ENCODE measurements around the gene ARFGEF3. TPM values are rescaled to one million over a fixed set of nuclear protein-coding genes. Genes with fewer than 3 reads are reported as not detected.

Gene ARFGEF3
- total and polyA plus RNA-seq, 10 of the 15 experiments (the other 5 are each of a cell fraction or from before 2014, with no cell fraction given) = under 0.01 to 0.08 (median 0.02) TPM; not detected in 1

GRCh38 chr6:138204792-138205384, 43.1 kb downstream of the ARFGEF3 start (continued):
- TF ChIP-seq BHLHE40 (IDR thresholded peaks at IDR 0.05; ENCODE audit: borderline replicate concordance in 1 of 2, low read depth in 2 of 2, low read length in 1 of 2) (no peak), NKRF (conservative IDR thresholded peaks at IDR 0.05) (no peak), JUNB (IDR thresholded peaks at IDR 0.05) (no peak)
- TF ChIP-seq, protein P1, sequence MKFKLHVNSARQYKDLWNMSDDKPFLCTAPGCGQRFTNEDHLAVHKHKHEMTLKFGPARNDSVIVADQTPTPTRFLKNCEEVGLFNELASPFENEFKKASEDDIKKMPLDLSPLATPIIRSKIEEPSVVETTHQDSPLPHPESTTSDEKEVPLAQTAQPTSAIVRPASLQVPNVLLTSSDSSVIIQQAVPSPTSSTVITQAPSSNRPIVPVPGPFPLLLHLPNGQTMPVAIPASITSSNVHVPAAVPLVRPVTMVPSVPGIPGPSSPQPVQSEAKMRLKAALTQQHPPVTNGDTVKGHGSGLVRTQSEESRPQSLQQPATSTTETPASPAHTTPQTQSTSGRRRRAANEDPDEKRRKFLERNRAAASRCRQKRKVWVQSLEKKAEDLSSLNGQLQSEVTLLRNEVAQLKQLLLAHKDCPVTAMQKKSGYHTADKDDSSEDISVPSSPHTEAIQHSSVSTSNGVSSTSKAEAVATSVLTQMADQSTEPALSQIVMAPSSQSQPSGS (IDR thresholded peaks at IDR 0.05; ENCODE audit: low read length) = no peak

DNA sequence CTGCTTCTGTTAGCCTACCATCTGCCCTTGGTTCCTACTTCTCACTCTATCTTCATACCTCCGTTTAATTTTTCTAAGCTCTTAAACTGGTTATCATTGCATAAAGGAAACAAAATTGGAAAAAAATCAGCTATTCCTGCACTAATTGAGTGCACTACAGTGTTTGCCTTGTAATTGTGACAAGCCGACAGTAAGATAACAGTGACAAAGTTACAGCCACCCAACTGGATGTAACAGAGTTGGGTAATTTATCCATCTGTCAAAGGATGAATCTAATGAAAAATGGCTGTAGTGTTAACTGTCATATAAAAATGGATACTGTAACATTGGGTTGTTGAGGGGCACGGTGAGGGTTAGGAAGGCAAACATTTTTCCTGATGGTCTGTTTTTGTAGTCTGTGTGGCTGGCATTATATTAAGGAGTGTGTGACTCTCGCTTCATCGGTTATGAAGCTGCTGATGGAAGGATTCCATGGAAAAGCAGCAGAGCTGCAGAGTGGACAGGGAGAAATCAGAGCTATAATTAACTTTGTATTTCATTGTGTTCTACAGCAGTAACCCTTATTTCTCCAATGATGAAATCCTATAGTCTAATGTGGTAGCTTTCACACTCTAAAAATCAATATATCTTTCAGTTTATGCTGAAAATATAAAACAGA, 43.8 kb downstream of the ARFGEF3 start:
- Histone ChIP-seq H3K4me1 (ENCODE audit: control insufficient read depth, insufficient read depth, low read length) (no peaks in the 10 kb centered on the region), H3K4me3 (no peak overlapping the region), H3K27ac (ENCODE audit: control insufficient read depth, insufficient read depth) (no peak overlapping the region), H3K4me2 (ENCODE audit: control insufficient read depth, insufficient read depth) (no peak overlapping the region), H3K79me2 (ENCODE audit: control insufficient read depth, insufficient read depth, low read length) (no peaks in the 10 kb centered on the region), H3K27me3 (replicated peaks in 1 of 2; ENCODE audit: control insufficient read depth in 2 of 2, insufficient read depth in 2 of 2, low read length in 1 of 2) (peaks cover 0 to 5% of the 10 kb centered on the region in 2 experiments; a peak in 2 of 4 replicates), H3K36me3 (ENCODE audit: control insufficient read depth in 2 of 2, insufficient read depth in 2 of 2, low read length in 1 of 2) (no peaks in the 10 kb centered on the region), H3K9me3 (replicated peaks; ENCODE audit: control insufficient read depth, insufficient read depth, low read length) (no peaks in the 10 kb centered on the region), H4K20me1 (ENCODE audit: control insufficient read depth, insufficient read depth) (no peaks in the 10 kb centered on the region), H2AFZ (ENCODE audit: control insufficient read depth, low read depth, low read length) (no peak overlapping the region), H3K9ac (ENCODE audit: control insufficient read depth, insufficient read depth, low read length) (no peak overlapping the region)
- intact Hi-C loops (cut with micrococcal nuclease; ENCODE audit: unreplicated experiment) = no loop called here
- ATAC-seq = no peak
- no peak for DNase-seq (ENCODE audit: low read depth, low spot score)
- ChIA-PET RAD21 (ENCODE audit: unreplicated experiment) (no interaction called here), CTCF (interaction anchor here (0.6 kb wide), 1 partner anchor 781 kb away, joined by 3 read pairs; no protein-coding TSS in a partner anchor), SMC1A (ENCODE audit: uncharacterized antibody, unreplicated experiment) (interaction anchor here (0.6 to 1.0 kb wide), 2 partner anchors 14 to 196 kb away, joined by 3 read pairs; no protein-coding TSS in a partner anchor), POLR2A (no interaction called here)
- 64% methylated on average over 5 of the region's 5 CpGs for WGBS (ENCODE audit: insufficient coverage, insufficient replicate concordance, low lambda C conversion rate, missing lambda C conversion rate)
- no peak for FAIRE-seq
- in situ Hi-C loops (cut with MboI) = no loop called here
- no TSS peak for BruUV-seq (replicated peaks)
- TF ChIP-seq, protein P2, sequence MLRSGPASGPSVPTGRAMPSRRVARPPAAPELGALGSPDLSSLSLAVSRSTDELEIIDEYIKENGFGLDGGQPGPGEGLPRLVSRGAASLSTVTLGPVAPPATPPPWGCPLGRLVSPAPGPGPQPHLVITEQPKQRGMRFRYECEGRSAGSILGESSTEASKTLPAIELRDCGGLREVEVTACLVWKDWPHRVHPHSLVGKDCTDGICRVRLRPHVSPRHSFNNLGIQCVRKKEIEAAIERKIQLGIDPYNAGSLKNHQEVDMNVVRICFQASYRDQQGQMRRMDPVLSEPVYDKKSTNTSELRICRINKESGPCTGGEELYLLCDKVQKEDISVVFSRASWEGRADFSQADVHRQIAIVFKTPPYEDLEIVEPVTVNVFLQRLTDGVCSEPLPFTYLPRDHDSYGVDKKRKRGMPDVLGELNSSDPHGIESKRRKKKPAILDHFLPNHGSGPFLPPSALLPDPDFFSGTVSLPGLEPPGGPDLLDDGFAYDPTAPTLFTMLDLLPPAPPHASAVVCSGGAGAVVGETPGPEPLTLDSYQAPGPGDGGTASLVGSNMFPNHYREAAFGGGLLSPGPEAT (IDR thresholded peaks at IDR 0.05; ENCODE audit: low read depth) = no peak
- TF ChIP-seq EZH2 (IDR thresholded peaks at IDR 0.05; ENCODE audit: borderline replicate concordance, control insufficient read depth, low read depth, low read length) = no peak
- TF ChIP-seq CBX5 (IDR thresholded peaks at IDR 0.05; ENCODE audit: low read depth) = no peak
- TF ChIP-seq E2F8 (IDR thresholded peaks at IDR 0.05; ENCODE audit: low read depth, partially characterized antibody) = no peak

Measured in GM12878 (cell line).